Measurements from ENCODE around the gene ARHGAP29.

GRCh38 chr1:94154989-94155388 is 82.4 kb downstream of the ARHGAP29 start:
- TF ChIP-seq EZH2phosphoT487 (IDR thresholded peaks at IDR 0.05; ENCODE audit: borderline replicate concordance, low read length): no peak
- TF ChIP-seq, protein P1, sequence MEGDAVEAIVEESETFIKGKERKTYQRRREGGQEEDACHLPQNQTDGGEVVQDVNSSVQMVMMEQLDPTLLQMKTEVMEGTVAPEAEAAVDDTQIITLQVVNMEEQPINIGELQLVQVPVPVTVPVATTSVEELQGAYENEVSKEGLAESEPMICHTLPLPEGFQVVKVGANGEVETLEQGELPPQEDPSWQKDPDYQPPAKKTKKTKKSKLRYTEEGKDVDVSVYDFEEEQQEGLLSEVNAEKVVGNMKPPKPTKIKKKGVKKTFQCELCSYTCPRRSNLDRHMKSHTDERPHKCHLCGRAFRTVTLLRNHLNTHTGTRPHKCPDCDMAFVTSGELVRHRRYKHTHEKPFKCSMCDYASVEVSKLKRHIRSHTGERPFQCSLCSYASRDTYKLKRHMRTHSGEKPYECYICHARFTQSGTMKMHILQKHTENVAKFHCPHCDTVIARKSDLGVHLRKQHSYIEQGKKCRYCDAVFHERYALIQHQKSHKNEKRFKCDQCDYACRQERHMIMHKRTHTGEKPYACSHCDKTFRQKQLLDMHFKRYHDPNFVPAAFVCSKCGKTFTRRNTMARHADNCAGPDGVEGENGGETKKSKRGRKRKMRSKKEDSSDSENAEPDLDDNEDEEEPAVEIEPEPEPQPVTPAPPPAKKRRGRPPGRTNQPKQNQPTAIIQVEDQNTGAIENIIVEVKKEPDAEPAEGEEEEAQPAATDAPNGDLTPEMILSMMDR (conservative IDR thresholded peaks at IDR 0.05; ENCODE audit: low read depth, low read length): no peak
